Gastroesophageal sphincter (tissue), 3 donors: ENCODE data around the gene CADM1.

Experiments used
- EP300 ChIP-seq: sonication (generic); formaldehyde crosslinking; IDR thresholded peaks from one replicate; pipeline ENCODE4 v1.6.1; 2017; ENCODE audit warnings: antibody characterized with exemption, mild to moderate bottlenecking
- TF ChIP-seq, protein P1 (sequence below), 4 experiments: fragments of 200-600 bp in 2 of 4; fragments of 450-650 bp in 2 of 4; sonication (generic) in 1 of 4; IDR thresholded peaks; one replicate each; pipeline ENCODE4 v1.5.1; 2017 to 2019; ENCODE audit warnings: antibody characterized with exemption in 4 of 4, mild to moderate bottlenecking in 2 of 4, moderate library complexity in 2 of 4

DNA sequence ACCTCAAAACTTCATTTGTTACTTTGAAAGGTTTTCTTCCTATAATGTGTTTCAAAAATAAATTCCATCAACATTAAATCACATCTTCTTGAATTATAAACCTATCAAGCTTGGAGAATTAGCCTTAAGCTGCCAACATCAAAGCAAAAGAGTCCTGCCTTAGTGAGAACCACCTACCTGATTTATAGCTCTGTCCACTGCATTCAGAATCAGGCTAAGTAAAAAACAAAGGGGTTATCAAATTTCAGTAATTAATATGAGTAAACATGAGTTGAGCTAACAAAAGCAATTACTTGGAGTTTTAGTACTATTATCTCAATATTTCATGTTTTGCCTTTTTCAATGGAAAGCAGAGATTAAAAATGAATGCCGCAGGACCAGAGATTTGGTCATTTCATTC, 73.9 kb downstream of the CADM1 start:
- no peak for TF ChIP-seq EP300
- TF ChIP-seq, protein P1, sequence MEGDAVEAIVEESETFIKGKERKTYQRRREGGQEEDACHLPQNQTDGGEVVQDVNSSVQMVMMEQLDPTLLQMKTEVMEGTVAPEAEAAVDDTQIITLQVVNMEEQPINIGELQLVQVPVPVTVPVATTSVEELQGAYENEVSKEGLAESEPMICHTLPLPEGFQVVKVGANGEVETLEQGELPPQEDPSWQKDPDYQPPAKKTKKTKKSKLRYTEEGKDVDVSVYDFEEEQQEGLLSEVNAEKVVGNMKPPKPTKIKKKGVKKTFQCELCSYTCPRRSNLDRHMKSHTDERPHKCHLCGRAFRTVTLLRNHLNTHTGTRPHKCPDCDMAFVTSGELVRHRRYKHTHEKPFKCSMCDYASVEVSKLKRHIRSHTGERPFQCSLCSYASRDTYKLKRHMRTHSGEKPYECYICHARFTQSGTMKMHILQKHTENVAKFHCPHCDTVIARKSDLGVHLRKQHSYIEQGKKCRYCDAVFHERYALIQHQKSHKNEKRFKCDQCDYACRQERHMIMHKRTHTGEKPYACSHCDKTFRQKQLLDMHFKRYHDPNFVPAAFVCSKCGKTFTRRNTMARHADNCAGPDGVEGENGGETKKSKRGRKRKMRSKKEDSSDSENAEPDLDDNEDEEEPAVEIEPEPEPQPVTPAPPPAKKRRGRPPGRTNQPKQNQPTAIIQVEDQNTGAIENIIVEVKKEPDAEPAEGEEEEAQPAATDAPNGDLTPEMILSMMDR (IDR thresholded peaks at IDR 0.05) = no peak
